HepG2 (cell line): Measurements from ENCODE around the gene EPG5.

Experiments used
- AGO2 ChIP-seq: fragments of 200-400 bp; formaldehyde crosslinking; optimal IDR thresholded peaks from 2 replicates; pipeline ENCODE3; 2017; ENCODE audit warnings: mild to moderate bottlenecking, low read depth, low read length, moderate library complexity
- EP300 ChIP-seq, 3 experiments: sonication (generic) in 1 of 3; formaldehyde crosslinking in 1 of 3; IDR thresholded peaks; 2 replicates each; pipeline versions ENCODE4 v1.5.1 to v1.6.1; 2011 to 2020; ENCODE audit warnings: low read depth in 2 of 3, low read length in 2 of 3, borderline replicate concordance in 1 of 3, improper control_type of control experiment in 1 of 3, mild to moderate bottlenecking in 1 of 3, missing genetic modification reagents in 1 of 3, moderate library complexity in 1 of 3
- EZH2 ChIP-seq: conservative IDR thresholded peaks from 2 replicates; pipeline ENCODE4 v1.6.1; 2012; ENCODE audit warnings: mild to moderate bottlenecking, low read depth, low read length, moderate library complexity
- MTA3 ChIP-seq: sonication (generic); formaldehyde crosslinking; IDR thresholded peaks from 2 replicates; pipeline ENCODE4 v1.4.0; 2020; ENCODE audit warnings: missing genetic modification reagents
- MYC ChIP-seq: sonication (generic); formaldehyde crosslinking; IDR thresholded peaks from 2 replicates; pipeline ENCODE4 v1.9.0; 2021; ENCODE audit warnings: missing genetic modification reagents, borderline replicate concordance
- POLR2A ChIP-seq, 2 experiments: IDR thresholded peaks; 2 replicates each; pipeline ENCODE4 v1.6.1; 2011; ENCODE audit warnings: low read depth in 2 of 2, low read length in 2 of 2, mild to moderate bottlenecking in 1 of 2, moderate library complexity in 1 of 2; ENCODE audit not compliant: insufficient read depth in 1 of 2
- RAD21 ChIP-seq: fragments of 450-650 bp; formaldehyde crosslinking; IDR thresholded peaks from 2 replicates; pipeline ENCODE4 v1.5.0; 2020; ENCODE audit warnings: mild to moderate bottlenecking
- RELA ChIP-seq: sonication (generic); formaldehyde crosslinking; IDR thresholded peaks from 2 replicates; pipeline ENCODE4 v1.4.0; 2020; ENCODE audit warnings: missing genetic modification reagents
- RFX5 ChIP-seq: IDR thresholded peaks from 2 replicates; pipeline ENCODE4 v1.6.1; 2011; ENCODE audit warnings: low read depth, low read length, improper control_type of control experiment
- ZNF318 ChIP-seq: sonication (generic); formaldehyde crosslinking; IDR thresholded peaks from 2 replicates; pipeline ENCODE4 v1.4.0; 2020; ENCODE audit warnings: mild to moderate bottlenecking, missing genetic modification reagents
- TF ChIP-seq, protein P1 (sequence below): IDR thresholded peaks from 2 replicates; pipeline ENCODE4 v1.6.1; 2012; ENCODE audit warnings: low read length, improper control_type of control experiment
- TF ChIP-seq, protein P2 (sequence below): sonication (generic); formaldehyde crosslinking; IDR thresholded peaks from 2 replicates; pipeline ENCODE4 v1.5.0; 2020; ENCODE audit warnings: mild to moderate bottlenecking, missing genetic modification reagents, moderate library complexity

GRCh38 chr18:46009125-46009840 lies 42.2 kb upstream of the EPG5 start:
- TF ChIP-seq RELA (CRISPR knock-in tag) (no peak), MYC (CRISPR knock-in tag) (no peak), POLR2A (IDR thresholded peaks at IDR 0.05; ENCODE audit: insufficient read depth in 1 of 2, low read depth in 2 of 2, low read length in 2 of 2) (no peak), RAD21 (CRISPR knock-in tag) (no peak), EZH2 (no peak), ZNF318 (CRISPR knock-in tag) (no peak), AGO2 (no peak), RFX5 (no peak), MTA3 (CRISPR knock-in tag) (no peak), EP300 (IDR thresholded peaks at IDR 0.05; ENCODE audit: low read depth in 2 of 2, low read length in 2 of 2) (no peak), EP300 (CRISPR knock-in tag; IDR thresholded peaks at IDR 0.05; ENCODE audit: borderline replicate concordance) (no peak)
- TF ChIP-seq, protein P1, sequence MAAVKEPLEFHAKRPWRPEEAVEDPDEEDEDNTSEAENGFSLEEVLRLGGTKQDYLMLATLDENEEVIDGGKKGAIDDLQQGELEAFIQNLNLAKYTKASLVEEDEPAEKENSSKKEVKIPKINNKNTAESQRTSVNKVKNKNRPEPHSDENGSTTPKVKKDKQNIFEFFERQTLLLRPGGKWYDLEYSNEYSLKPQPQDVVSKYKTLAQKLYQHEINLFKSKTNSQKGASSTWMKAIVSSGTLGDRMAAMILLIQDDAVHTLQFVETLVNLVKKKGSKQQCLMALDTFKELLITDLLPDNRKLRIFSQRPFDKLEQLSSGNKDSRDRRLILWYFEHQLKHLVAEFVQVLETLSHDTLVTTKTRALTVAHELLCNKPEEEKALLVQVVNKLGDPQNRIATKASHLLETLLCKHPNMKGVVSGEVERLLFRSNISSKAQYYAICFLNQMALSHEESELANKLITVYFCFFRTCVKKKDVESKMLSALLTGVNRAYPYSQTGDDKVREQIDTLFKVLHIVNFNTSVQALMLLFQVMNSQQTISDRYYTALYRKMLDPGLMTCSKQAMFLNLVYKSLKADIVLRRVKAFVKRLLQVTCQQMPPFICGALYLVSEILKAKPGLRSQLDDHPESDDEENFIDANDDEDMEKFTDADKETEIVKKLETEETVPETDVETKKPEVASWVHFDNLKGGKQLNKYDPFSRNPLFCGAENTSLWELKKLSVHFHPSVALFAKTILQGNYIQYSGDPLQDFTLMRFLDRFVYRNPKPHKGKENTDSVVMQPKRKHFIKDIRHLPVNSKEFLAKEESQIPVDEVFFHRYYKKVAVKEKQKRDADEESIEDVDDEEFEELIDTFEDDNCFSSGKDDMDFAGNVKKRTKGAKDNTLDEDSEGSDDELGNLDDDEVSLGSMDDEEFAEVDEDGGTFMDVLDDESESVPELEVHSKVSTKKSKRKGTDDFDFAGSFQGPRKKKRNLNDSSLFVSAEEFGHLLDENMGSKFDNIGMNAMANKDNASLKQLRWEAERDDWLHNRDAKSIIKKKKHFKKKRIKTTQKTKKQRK = no peak
- TF ChIP-seq, protein P2, sequence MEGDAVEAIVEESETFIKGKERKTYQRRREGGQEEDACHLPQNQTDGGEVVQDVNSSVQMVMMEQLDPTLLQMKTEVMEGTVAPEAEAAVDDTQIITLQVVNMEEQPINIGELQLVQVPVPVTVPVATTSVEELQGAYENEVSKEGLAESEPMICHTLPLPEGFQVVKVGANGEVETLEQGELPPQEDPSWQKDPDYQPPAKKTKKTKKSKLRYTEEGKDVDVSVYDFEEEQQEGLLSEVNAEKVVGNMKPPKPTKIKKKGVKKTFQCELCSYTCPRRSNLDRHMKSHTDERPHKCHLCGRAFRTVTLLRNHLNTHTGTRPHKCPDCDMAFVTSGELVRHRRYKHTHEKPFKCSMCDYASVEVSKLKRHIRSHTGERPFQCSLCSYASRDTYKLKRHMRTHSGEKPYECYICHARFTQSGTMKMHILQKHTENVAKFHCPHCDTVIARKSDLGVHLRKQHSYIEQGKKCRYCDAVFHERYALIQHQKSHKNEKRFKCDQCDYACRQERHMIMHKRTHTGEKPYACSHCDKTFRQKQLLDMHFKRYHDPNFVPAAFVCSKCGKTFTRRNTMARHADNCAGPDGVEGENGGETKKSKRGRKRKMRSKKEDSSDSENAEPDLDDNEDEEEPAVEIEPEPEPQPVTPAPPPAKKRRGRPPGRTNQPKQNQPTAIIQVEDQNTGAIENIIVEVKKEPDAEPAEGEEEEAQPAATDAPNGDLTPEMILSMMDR (CRISPR knock-in tag) = no peak
